HG03558 (cell line): ENCODE results near the gene TSSC4.

ENCODE experiments used
- ATAC-seq: cut with Tn5 transposase; IDR thresholded peaks from one replicate; pipeline ENCODE4 v1.9.1; 2021; ENCODE audit warnings: moderate number of reproducible peaks; ENCODE audit not compliant: unreplicated experiment; ENCODE audit errors: extremely low read depth

The TSSC4 gene

DNA sequence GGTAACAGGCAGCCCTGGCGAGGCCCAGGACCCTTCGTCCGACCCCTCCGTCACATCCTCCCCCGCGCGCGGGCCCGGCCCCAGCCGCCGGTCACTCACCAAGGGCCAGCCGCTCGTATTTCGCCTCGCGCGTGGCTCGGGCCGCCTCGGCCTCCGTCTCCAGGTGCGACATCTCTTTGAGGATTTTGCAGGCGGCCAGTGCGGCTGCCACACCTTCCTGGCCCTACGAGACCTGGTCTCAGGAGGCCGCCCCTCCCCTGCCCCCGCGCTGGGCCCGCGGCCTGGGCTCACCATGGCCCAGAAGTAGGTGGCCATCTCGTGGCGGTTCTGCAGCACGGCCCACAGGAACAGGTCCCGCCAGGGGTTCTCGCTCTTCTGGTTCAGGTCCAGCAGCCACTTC lies 14.1 kb downstream of the TSSC4 start:
- no peak for ATAC-seq

DNA sequence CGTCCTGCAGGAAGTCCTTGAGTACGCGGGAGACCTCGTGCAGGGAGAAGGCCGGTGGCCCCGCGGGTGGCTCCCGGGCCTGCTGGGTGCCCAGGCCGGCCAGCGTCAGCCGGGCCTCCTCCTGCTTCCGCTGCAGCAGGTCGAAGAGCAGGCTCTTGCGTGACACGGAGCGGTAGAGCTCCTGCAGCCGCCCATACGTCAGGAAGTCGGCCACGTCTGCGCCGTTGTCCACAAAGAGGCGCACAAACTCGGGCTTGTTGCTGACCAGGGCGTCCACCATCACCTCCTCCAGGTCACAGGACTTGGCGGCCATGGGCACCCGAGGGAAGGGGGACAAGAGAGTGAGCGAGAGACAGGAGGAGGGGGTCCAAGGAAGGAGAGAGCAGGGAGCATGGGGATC lies 14.6 kb downstream of the TSSC4 start:
- no peak for ATAC-seq

DNA sequence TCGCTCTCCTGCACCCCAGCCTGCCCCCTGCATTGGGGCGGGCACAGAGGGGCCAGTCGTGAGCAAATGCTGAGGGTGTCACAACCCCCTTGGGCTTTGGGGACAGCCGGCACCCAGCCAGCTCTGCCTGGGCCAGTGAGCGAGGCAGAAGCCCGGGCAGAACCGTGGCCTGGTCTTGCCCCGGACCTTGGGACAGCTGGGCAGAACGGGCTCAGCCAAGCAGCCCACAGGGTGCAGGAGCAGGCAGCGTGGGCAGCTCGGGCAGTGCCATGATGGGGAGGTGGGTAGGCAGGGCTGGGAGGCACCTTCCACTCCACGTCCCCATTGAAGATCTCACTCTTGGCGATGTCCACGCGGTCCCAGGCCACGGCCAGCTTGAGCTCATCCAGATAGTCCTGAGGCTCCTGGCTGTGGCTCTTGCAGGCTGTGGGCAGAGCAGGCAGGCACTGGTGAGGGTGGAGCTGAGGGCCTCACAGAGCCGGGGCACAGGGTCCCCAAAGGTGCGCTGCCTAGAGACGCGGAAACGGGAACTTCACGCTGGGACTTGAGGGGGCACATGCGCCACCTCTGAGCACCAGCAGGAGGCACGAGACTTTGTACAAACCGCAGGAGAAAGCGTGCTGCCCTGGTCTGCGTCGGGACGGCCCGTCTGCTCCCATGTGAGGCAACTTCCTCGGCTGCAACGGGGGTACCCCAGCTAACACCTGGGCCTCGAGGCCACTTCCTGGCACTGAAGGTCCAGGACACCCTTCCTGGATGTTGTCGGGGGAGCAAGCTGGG lies 15.2 kb downstream of the TSSC4 start:
- no peak for ATAC-seq

- ATAC-seq, result no peak
Observed at GRCh38 chr11:2416765-2417164, 16.2 kb downstream of the TSSC4 start.

- ATAC-seq, result no peak
Observed at GRCh38 chr11:2417856-2418692, 17.5 kb downstream of the TSSC4 start.

DNA sequence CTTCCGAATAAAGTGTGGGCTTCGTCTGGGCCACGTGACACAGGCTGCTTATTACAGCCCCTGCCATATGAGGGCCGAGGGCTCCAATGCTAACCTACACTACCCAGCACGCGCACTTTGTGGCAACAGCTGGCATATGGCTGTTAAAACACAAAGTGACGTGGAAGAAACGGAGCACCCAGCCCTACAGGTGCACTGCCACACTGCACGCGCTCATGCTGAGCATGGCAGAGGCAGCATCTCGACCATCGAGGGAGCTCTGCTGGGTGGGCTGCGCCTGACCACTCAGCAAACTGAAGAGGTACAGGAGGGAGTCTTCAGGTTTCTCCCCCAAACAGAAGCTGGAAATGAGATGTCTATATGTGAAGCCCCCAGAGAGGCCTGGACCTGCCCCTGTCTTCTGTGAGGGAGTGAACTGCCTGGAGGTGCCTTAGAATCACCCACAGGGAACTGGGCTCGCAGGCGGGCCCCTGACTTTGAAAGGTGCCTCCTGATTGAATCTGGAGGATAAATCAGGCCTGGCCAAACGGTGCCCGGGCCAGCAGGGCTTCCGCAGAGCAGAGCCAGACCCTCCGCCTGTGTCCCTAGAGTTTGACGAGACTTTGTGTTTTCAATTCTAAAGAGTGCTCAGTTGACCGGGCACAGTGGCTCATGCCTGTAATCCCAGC lies 18.3 kb downstream of the TSSC4 start:
- ATAC-seq, result no peak

DNA sequence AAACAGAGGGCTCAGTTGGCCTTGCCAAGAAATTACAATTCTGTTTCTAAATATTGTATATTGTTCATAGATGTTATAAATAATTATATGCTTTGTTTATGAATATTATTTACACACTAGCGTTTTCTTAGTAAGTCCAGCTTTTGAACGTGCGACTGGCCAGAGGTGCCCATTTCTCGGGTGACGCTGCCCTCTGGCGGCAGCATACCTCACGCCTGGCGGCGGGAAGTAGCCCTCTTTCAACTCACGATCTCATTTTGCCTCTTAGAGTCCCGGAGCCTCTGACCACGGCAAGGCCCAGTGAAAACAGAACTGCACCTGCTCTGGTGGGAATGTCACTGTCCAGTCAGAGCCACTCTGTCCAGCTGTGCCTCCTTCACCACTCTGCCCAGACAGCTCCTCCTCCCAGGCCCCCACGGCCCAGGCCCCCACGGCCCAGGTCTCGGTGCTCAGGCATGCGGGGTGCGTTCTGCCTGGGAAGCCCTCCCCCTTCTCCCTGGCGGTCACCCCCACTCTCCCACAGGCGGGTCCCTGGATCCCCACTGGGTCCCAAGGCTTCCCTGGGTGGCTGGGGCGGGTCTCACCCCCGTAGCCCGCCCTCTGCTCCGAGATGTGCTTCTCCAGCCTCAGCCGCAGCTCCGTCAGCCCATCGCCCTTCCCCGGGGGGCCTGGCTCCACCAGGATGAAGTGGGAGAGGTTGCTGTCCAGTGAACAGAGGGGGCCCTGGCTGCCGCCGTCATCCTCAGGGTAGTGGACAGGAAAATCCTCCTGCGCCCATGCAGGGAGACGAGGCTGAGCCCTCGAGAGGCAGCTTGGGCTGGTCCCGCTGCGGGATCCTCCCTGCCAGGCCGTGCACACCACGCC lies 19.3 kb downstream of the TSSC4 start:
- no peak for ATAC-seq

- ATAC-seq, result no peak
Observed at GRCh38 chr11:2420502-2421225, 20.1 kb downstream of the TSSC4 start.

GRCh38 chr11:2421226-2421994 lies 20.9 kb downstream of the TSSC4 start:
- ATAC-seq, result no peak

- ATAC-seq, result no peak
Observed at GRCh38 chr11:2421996-2422395, 21.4 kb downstream of the TSSC4 start.

GRCh38 chr11:2422461-2423156 lies 22.1 kb downstream of the TSSC4 start:
- no peak for ATAC-seq

DNA sequence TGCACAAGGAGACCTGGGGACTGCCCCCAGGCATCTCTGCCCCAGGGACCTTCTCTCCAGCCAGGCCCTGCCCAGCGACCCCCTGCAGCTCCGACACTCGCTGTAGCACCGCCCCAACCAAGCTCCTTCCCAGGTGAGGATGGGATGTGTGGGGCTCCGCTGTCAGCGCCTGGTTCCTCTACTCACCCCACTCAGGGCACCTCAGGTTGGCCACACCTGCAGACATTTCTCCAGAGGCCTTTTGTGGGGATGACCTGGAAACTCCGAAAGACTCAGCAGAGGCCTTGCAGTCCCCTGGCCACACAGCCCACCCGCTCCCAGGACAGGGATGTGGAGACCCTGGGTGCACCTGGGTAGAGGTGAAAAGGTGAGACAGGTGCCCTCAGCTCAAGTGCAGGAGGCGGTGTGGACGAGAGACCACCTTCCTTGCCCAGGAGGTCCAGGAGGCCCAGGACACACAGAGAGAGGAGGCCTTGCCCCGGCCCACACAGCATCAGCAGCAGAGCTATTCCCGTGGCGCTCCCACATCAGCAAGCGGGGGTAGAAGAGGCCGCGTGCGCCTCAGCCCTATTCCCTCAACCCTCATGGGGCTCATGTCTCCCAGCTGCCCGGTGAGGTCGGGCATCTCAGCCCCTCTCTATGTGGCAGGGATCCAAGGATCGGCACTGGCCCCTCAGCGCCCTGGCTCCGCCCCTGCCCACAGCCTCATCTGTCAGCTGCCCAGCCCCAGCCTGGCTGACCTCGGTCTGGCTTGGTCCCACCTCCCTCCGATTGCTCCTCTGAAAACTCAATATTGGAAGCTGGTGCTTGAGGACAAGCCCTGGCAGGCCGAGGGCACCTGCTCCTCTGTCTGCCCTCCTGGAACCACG lies 22.8 kb downstream of the TSSC4 start:
- no peak for ATAC-seq

DNA sequence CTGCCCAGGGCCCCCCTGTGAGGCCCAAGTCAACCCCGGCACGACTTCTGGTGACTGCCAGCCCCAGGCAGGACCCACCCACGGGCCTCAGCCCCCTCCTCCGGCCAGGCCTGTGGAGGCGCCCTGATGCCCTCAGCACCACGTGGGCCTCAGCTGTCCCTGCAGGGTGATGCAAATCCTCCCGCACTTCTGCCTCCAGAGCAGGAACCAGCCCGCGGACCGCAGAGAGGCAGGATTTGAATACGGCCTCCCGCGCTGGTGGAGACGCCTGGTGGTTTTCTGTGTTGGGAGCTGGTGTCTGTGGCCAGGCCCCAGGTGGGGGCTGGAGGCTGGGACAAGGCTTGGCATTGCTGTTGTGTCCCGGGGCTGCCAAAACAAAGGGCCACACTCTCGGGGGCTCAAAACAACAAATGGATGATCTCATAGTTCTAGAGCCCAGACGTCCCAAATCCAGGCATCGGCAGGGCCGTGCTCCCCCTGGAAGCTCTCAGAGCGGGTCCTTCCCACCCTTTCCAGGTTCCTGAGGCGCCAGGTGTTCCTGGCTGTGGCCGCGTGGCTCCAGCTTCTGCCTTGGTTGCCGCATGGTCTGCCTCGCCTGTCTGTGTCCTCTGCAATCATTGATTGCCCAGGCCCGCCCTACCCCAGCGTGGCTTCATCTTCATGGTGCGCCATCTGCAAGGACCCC lies 24.4 kb downstream of the TSSC4 start:
- no peak for ATAC-seq

GRCh38 chr11:2425506-2425905 lies 25.0 kb downstream of the TSSC4 start:
- no peak for ATAC-seq

DNA sequence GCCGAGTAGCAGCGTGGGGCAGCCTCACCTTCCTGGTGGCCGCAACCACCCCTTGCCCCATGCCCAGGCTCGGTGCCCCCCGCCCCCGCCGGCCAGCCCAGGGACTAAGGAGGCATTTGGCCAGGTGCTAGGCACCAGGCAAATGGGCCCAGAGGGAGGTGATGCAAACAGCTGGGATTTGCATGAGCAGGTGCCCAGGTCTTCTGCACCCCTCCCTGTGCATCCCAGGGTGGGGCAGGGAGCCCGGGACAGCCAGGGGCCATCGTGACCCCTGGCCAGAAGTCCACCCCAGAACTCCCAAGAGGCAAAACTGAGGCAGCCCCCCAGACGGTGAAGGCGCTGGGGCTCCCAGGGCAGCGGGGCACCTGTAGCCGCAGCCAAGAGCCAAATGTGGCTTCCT lies 25.7 kb downstream of the TSSC4 start:
- ATAC-seq, result no peak

DNA sequence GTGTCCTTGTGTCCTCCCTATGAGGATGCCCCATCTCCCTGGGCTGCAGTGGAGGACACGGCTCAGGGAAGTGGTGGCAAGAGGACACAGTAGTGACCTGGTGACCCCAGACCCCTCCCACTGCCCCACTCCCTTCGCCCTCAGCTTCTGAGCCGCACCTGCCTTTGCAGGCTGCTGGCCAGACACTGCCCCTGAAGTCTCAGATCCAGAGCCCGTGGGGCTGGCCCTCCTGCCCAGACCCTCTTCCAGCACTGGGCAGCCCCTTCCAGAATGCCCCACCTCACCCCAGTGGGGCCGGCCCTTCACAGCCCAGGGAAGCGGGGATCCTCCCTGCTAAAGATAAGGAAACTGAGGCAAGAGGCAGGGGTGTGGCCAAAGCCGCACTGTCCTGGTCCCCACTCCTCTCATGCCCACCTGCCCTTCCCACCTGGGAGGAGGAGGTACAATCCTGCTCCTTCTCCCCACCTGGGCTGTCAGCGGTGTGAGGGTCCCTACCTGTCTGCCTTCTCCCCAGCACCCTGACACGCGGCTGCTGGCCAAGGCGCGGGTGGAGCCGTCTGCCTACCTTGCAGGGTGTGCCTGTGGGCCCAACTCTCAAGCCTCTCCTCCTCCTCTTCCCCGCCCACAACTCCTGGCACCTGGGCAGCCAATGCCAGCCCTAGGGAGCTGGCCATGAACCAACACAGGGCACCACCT lies 26.4 kb downstream of the TSSC4 start:
- no peak for ATAC-seq
